BLaER1 (cell line): ENCODE results near the gene IREB2.

ENCODE experiments used
- H3K27ac ChIP-seq: shearing (Covaris generic); formaldehyde crosslinking; 2 replicates; pipeline ENCODE4 v1.8.1; 2022
- H3K27me3 ChIP-seq: shearing (Covaris generic); formaldehyde crosslinking; 2 replicates; pipeline ENCODE4 v1.8.1; 2022
- H3K36me3 ChIP-seq: shearing (Covaris generic); formaldehyde crosslinking; 2 replicates; pipeline ENCODE4 v1.8.1; 2022
- H3K4me1 ChIP-seq: shearing (Covaris generic); formaldehyde crosslinking; 2 replicates; pipeline ENCODE4 v1.8.1; 2022
- H3K4me2 ChIP-seq: shearing (Covaris generic); formaldehyde crosslinking; 2 replicates; pipeline ENCODE4 v1.8.1; 2022
- H3K4me3 ChIP-seq: shearing (Covaris generic); formaldehyde crosslinking; 2 replicates; pipeline ENCODE4 v1.8.1; 2022
- H3K9ac ChIP-seq: shearing (Covaris generic); formaldehyde crosslinking; 2 replicates; pipeline ENCODE4 v1.8.1; 2022
- H3K9me3 ChIP-seq: shearing (Covaris generic); formaldehyde crosslinking; 2 replicates; pipeline ENCODE4 v1.8.1; 2022
- H4K20me1 ChIP-seq: shearing (Covaris generic); formaldehyde crosslinking; 2 replicates; pipeline ENCODE4 v1.8.1; 2022
- Cebpa-rat ChIP-seq: shearing (Covaris generic); IDR thresholded peaks from 2 replicates; pipeline ENCODE4 v1.8.1; 2022

IREB2 gene

GRCh38 chr15:78446551-78446950 is 8.5 kb downstream of the IREB2 start:
- H3K4me1 ChIP-seq: peaks cover 4% of the 10 kb centered on the region; the same call in 1 of the 2 replicates
- peaks cover 100% of the 10 kb centered on the region for H4K20me1 ChIP-seq
- no peak overlapping the region for H3K4me3 ChIP-seq
- H3K27me3 ChIP-seq: no peaks in the 10 kb centered on the region
- no peaks in the 10 kb centered on the region for H3K9me3 ChIP-seq
- no peak overlapping the region for H3K27ac ChIP-seq
- no peak overlapping the region for H3K9ac ChIP-seq
- H3K36me3 ChIP-seq: peaks cover 93% of the 10 kb centered on the region
- no peak overlapping the region for H3K4me2 ChIP-seq
- TF ChIP-seq Cebpa-rat: no peak

GRCh38 chr15:78448441-78449219 is 10.6 kb downstream of the IREB2 start:
- no peak for TF ChIP-seq Cebpa-rat
- H3K27me3 ChIP-seq: no peaks in the 10 kb centered on the region
- H3K36me3 ChIP-seq: peaks cover 77% of the 10 kb centered on the region
- no peak overlapping the region for H3K4me2 ChIP-seq
- H3K9ac ChIP-seq: no peak overlapping the region
- H4K20me1 ChIP-seq: peaks cover 100% of the 10 kb centered on the region
- no peaks in the 10 kb centered on the region for H3K9me3 ChIP-seq
- no peak overlapping the region for H3K4me3 ChIP-seq
- H3K4me1 ChIP-seq: peaks cover 17% of the 10 kb centered on the region
- H3K27ac ChIP-seq: peak overlapping the region; percentile 18; the same call in 1 of the 2 replicates

GRCh38 chr15:78449220-78449999 is 11.4 kb downstream of the IREB2 start:
- H3K27ac ChIP-seq: no peak overlapping the region
- no peaks in the 10 kb centered on the region for H3K27me3 ChIP-seq
- no peaks in the 10 kb centered on the region for H3K9me3 ChIP-seq
- peaks cover 100% of the 10 kb centered on the region for H4K20me1 ChIP-seq
- no peak for TF ChIP-seq Cebpa-rat
- no peak overlapping the region for H3K4me3 ChIP-seq
- H3K36me3 ChIP-seq: peaks cover 69% of the 10 kb centered on the region
- no peak overlapping the region for H3K9ac ChIP-seq
- H3K4me2 ChIP-seq: no peak overlapping the region
- peaks cover 22% of the 10 kb centered on the region for H3K4me1 ChIP-seq

GRCh38 chr15:78450285-78450858 is 12.4 kb downstream of the IREB2 start:
- Histone ChIP-seq H3K4me3 (no peak overlapping the region), H3K27me3 (no peaks in the 10 kb centered on the region), H3K36me3 (peaks cover 64% of the 10 kb centered on the region), H3K4me2 (no peak overlapping the region), H4K20me1 (peaks cover 100% of the 10 kb centered on the region), H3K4me1 (peaks cover 32% of the 10 kb centered on the region), H3K27ac (no peak overlapping the region), H3K9ac (no peak overlapping the region), H3K9me3 (no peaks in the 10 kb centered on the region)
- no peak for TF ChIP-seq Cebpa-rat

- TF ChIP-seq Cebpa-rat: no peak
- Histone ChIP-seq H3K4me1 (peaks cover 48% of the 10 kb centered on the region), H3K27ac (no peak overlapping the region), H3K9me3 (no peaks in the 10 kb centered on the region), H3K27me3 (no peaks in the 10 kb centered on the region), H3K4me2 (peak overlapping the region; percentile 4; the same call in 1 of the 2 replicates), H3K9ac (no peak overlapping the region), H4K20me1 (peaks cover 100% of the 10 kb centered on the region), H3K36me3 (peaks cover 43% of the 10 kb centered on the region), H3K4me3 (no peak overlapping the region)
Measured at GRCh38 chr15:78452485-78452884, 14.5 kb downstream of the IREB2 start.

- Histone ChIP-seq H3K9me3 (no peaks in the 10 kb centered on the region), H4K20me1 (peaks cover 100% of the 10 kb centered on the region), H3K4me1 (peaks cover 48% of the 10 kb centered on the region), H3K4me2 (peak overlapping the region; percentile 9; the same call in 1 of the 2 replicates), H3K4me3 (no peak overlapping the region), H3K36me3 (peaks cover 36% of the 10 kb centered on the region), H3K27me3 (no peaks in the 10 kb centered on the region), H3K9ac (no peak overlapping the region), H3K27ac (no peak overlapping the region)
- no peak for TF ChIP-seq Cebpa-rat
Measured at GRCh38 chr15:78453447-78453846, 15.4 kb downstream of the IREB2 start.

- Histone ChIP-seq H3K27ac (no peak overlapping the region), H3K4me2 (peak overlapping the region; percentile 49), H3K4me3 (no peak overlapping the region), H3K36me3 (peaks cover 28% of the 10 kb centered on the region), H3K9ac (no peak overlapping the region), H3K4me1 (peaks cover 48% of the 10 kb centered on the region), H3K27me3 (no peaks in the 10 kb centered on the region), H4K20me1 (peaks cover 100% of the 10 kb centered on the region), H3K9me3 (no peaks in the 10 kb centered on the region)
- TF ChIP-seq Cebpa-rat: no peak
Measured at GRCh38 chr15:78454992-78455391, 17.0 kb downstream of the IREB2 start.

- H3K27ac ChIP-seq: no peak overlapping the region
- peaks cover 48% of the 10 kb centered on the region for H3K4me1 ChIP-seq
- peaks cover 27% of the 10 kb centered on the region for H3K36me3 ChIP-seq
- H3K4me3 ChIP-seq: no peak overlapping the region
- no peak for TF ChIP-seq Cebpa-rat
- no peaks in the 10 kb centered on the region for H3K9me3 ChIP-seq
- H3K27me3 ChIP-seq: no peaks in the 10 kb centered on the region
- H3K4me2 ChIP-seq: no peak overlapping the region
- peaks cover 100% of the 10 kb centered on the region for H4K20me1 ChIP-seq
- no peak overlapping the region for H3K9ac ChIP-seq
Measured at GRCh38 chr15:78455749-78456148, 17.7 kb downstream of the IREB2 start.

GRCh38 chr15:78456426-78456825 is 18.4 kb downstream of the IREB2 start:
- no peaks in the 10 kb centered on the region for H3K9me3 ChIP-seq
- no peak overlapping the region for H3K27ac ChIP-seq
- H3K4me3 ChIP-seq: no peak overlapping the region
- no peaks in the 10 kb centered on the region for H3K27me3 ChIP-seq
- TF ChIP-seq Cebpa-rat: no peak
- H4K20me1 ChIP-seq: peaks cover 100% of the 10 kb centered on the region
- 0 out of 2 replicates have a peak overlapping the region, but pooled peaks have one; percentile 29 for H3K4me2 ChIP-seq
- H3K9ac ChIP-seq: no peak overlapping the region
- H3K4me1 ChIP-seq: peaks cover 55% of the 10 kb centered on the region
- peaks cover 26% of the 10 kb centered on the region for H3K36me3 ChIP-seq

GRCh38 chr15:78457101-78457500 is 19.1 kb downstream of the IREB2 start:
- no peak overlapping the region for H3K4me3 ChIP-seq

More at GRCh38 chr15:78457101-78457500, 19.1 kb downstream of the IREB2 start:
- Histone ChIP-seq H3K27me3 (no peaks in the 10 kb centered on the region), H3K4me2 (peak overlapping the region; percentile 29), H4K20me1 (peaks cover 100% of the 10 kb centered on the region), H3K9me3 (no peaks in the 10 kb centered on the region), H3K9ac (no peak overlapping the region), H3K27ac (no peak overlapping the region), H3K4me1 (peaks cover 58% of the 10 kb centered on the region), H3K36me3 (peaks cover 20% of the 10 kb centered on the region)
- no peak for TF ChIP-seq Cebpa-rat
